Activated B cell treated with CpG ODN at 0.5 μM for 24 hours (primary cell): ENCODE measurements around the gene RMI2. TPM values are rescaled to one million over a fixed set of nuclear protein-coding genes. Genes with fewer than 3 reads are reported as not detected.

Source experiments
- ATAC-seq: fragments of 200-7000 bp; cut with Tn5 transposase; one replicate; pipeline ENCODE4 v1.10.0; 2021; ENCODE audit warnings: low read depth, mild to moderate bottlenecking, moderate library complexity
- CTCF ChIA-PET: fragments of 350-600 bp; sonication (Branson Sonifier 250); formaldehyde crosslinking; loops from one replicate; lab custom pipeline; 2021; ENCODE audit warnings: antibody characterized with exemption; lab: Charles Lee
- POLR2A ChIA-PET: fragments of 350-600 bp; sonication (Branson Sonifier 250); formaldehyde crosslinking; loops from one replicate; lab custom pipeline; 2021; ENCODE audit warnings: antibody characterized with exemption; lab: Charles Lee
- DNase-seq: peaks from one replicate; pipeline ENCODE4 v3.0.0; 2022
- H3K27ac Mint-ChIP-seq: one replicate; pipeline ENCODE4 v1.8.0; 2020; ENCODE audit warnings: mixed read lengths
- H3K27me3 Mint-ChIP-seq: one replicate; pipeline ENCODE4 v1.8.0; 2021; ENCODE audit warnings: mixed read lengths
- H3K36me3 Mint-ChIP-seq: one replicate; pipeline ENCODE4 v1.8.0; 2021; ENCODE audit warnings: low read depth, mixed read lengths
- H3K4me1 Mint-ChIP-seq: one replicate; pipeline ENCODE4 v1.8.0; 2021; ENCODE audit warnings: mixed read lengths
- H3K4me3 Mint-ChIP-seq: one replicate; pipeline ENCODE4 v1.8.0; 2020; ENCODE audit warnings: mild to moderate bottlenecking, mixed read lengths
- H3K9me3 Mint-ChIP-seq: one replicate; pipeline ENCODE4 v1.8.0; 2020; ENCODE audit warnings: mixed read lengths
- intact Hi-C: fragments of 100-400 bp; cut with micrococcal nuclease; formaldehyde crosslinking; loops from one replicate; pipeline ENCODE4 v1.15.1; 2024
- total RNA-seq: library from RNA; stranded (reverse); gene quantifications from 2 replicates; pipeline ENCODE4 v1.2.3, GENCODE V29; 2022
- TF ChIP-seq, protein P1 (sequence below): fragments of 200-600 bp; IDR thresholded peaks from one replicate; pipeline ENCODE4 v1.8.0; 2022; ENCODE audit warnings: antibody characterized with exemption, mild to moderate bottlenecking

RMI2 gene
- total RNA-seq, 1 donor from 2014 or later = 8.1 TPM

DNA sequence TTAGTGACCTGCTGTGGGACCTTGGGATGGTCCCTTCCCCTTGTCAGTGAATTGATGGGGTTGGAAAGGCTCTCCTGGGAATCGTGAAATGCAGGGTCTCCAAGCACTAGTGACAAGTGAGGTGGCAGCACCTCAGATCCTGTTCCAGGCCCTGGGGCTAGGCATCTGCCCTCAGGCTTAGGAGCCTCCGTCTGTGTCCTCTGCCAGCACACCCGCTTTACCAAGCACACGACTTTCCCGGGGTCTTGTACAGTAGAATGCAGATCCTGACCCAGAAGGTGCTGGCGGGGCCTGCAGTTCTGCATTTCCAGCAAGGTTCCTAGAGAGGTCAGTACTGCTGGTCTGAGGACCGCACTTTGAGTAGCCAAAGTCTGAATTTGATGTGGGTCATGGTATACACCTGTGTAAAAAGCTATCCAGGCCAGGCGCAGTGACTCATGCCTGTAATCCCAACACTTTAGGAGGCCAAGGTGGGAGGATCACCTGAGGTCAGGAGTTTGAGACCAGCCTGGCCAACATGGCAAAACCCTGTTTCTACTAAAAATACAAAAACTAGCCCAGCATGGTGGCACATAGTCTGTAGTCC is 30.9 kb upstream of the RMI2 start:
- Mint-ChIP-seq H3K36me3 (no peaks in the 10 kb centered on the region), H3K4me3 (no peak overlapping the region), H3K4me1 (peaks cover 63% of the 10 kb centered on the region), H3K27me3 (no peaks in the 10 kb centered on the region), H3K9me3 (no peaks in the 10 kb centered on the region), H3K27ac (no peak overlapping the region)
- CTCF ChIA-PET = no interaction called here
- intact Hi-C loops = no loop called here
- POLR2A ChIA-PET = interaction anchor here (6.8 kb wide), 1 partner anchor 12 kb away, joined by 138 read pairs; no protein-coding TSS in a partner anchor
- ATAC-seq = no peak
- TF ChIP-seq, protein P1, sequence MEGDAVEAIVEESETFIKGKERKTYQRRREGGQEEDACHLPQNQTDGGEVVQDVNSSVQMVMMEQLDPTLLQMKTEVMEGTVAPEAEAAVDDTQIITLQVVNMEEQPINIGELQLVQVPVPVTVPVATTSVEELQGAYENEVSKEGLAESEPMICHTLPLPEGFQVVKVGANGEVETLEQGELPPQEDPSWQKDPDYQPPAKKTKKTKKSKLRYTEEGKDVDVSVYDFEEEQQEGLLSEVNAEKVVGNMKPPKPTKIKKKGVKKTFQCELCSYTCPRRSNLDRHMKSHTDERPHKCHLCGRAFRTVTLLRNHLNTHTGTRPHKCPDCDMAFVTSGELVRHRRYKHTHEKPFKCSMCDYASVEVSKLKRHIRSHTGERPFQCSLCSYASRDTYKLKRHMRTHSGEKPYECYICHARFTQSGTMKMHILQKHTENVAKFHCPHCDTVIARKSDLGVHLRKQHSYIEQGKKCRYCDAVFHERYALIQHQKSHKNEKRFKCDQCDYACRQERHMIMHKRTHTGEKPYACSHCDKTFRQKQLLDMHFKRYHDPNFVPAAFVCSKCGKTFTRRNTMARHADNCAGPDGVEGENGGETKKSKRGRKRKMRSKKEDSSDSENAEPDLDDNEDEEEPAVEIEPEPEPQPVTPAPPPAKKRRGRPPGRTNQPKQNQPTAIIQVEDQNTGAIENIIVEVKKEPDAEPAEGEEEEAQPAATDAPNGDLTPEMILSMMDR = no peak
- DNase-seq = no peak

DNA sequence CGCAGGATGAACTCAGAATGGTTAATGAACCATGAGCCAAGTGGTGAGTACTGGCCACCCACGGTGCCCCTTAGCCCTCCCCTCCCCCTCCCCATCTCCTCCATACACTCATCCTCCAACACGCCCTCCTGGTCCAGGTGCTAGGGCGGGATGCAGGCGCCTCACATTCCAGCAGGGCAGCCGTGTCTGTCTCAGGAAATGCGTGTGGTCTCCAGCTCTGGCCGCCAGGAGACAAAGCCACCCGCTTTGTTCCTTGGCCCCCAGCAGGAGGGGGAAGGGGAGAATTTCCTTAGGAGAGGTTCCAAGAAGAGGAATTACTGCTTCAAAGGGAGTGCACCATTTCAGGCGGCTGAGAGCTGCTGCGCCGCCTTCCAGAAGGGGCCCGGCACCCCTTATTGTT is 29.7 kb upstream of the RMI2 start:
- ChIA-PET POLR2A (no interaction called here), CTCF (no interaction called here)
- no peaks in the 10 kb centered on the region for H3K9me3 Mint-ChIP-seq
- DNase-seq = no peak
- no peaks in the 10 kb centered on the region for H3K36me3 Mint-ChIP-seq
- H3K4me3 Mint-ChIP-seq = no peak overlapping the region
- ATAC-seq = no peak
- no peaks in the 10 kb centered on the region for H3K27me3 Mint-ChIP-seq
- TF ChIP-seq, protein P1 = no peak
- intact Hi-C loops = no loop called here
- H3K4me1 Mint-ChIP-seq = peaks cover 52% of the 10 kb centered on the region
- H3K27ac Mint-ChIP-seq = no peak overlapping the region

DNA sequence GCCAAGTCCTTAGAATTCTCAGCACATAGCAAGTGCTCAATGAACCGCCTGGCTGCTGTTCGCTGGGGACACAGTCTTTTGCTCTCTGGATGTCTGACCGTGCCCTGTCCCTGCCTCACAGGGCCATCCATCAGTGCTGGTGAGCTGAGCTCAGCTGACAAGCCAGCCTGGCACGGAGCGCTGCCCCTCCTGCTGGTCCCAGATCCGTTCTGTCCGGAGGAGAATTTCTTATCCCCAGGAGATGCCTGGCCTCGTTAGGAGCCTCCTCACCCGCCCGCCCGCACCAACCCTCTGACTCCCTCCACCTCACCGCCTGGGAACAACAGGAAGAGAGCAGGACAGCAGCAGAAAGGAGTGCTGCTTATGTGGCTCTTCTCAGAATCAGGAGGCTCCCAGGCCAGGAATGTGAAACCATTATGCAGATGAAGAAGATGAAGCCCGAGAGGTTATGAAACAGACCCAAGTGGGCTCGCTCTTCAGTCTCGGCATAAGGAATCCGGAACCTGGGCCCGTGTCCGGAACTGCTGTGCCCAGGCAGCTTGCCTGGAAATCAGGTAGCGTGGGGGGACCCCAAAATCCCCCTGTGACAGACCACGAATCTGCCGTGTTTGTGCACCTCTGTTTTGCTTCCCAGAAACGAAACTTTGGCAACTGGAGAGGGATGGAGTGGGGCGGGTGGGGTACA is 28.8 kb upstream of the RMI2 start:
- no peaks in the 10 kb centered on the region for H3K9me3 Mint-ChIP-seq
- H3K4me3 Mint-ChIP-seq = no peak overlapping the region
- H3K4me1 Mint-ChIP-seq = peaks cover 43% of the 10 kb centered on the region
- H3K27ac Mint-ChIP-seq = no peak overlapping the region
- TF ChIP-seq, protein P1 = no peak
- H3K27me3 Mint-ChIP-seq = no peaks in the 10 kb centered on the region
- DNase-seq (no peak), ATAC-seq (no peak)
- H3K36me3 Mint-ChIP-seq = no peaks in the 10 kb centered on the region
- ChIA-PET POLR2A (interaction anchor here (0.6 kb wide), 2 partner anchors 22 to 350 kb away, joined by 3 to 5 read pairs; no protein-coding TSS in a partner anchor), CTCF (no interaction called here)
- intact Hi-C loops = no loop called here

DNA sequence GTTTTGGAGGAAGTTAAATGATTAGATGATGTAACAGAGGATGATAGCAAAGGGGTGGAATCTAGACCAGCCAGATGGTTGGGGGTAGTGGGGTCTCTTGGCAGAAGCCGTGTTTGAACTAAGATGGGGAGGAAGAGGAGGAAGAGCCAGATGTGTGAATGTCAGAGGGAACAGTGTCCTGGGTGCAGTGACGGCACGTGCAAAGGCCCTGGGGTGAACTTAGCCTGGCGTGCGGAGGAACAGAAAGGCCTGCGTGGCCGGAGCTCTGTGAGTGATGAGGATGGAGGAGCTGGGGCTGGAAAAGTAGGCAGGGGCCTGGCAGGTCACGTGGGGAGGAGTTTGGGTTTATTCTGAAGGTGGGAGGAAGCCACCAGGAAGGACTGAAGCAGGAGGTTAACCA is 26.4 kb upstream of the RMI2 start:
- no peak for DNase-seq
- no peak for ATAC-seq
- no peak overlapping the region for H3K27ac Mint-ChIP-seq
- ChIA-PET CTCF (no interaction called here), POLR2A (interaction anchor here (0.7 to 1.5 kb wide), 3 partner anchors 16 to 63 kb away, joined by 3 to 4 read pairs (median 4); partner anchors contain the start of gene SOCS1)
- H3K4me3 Mint-ChIP-seq = no peak overlapping the region
- no peaks in the 10 kb centered on the region for H3K36me3 Mint-ChIP-seq
- TF ChIP-seq, protein P1 = no peak
- intact Hi-C loops = loop anchor here (1.0 kb wide), 1 partner anchor 8 kb away; no protein-coding TSS in a partner anchor
- no peaks in the 10 kb centered on the region for H3K27me3 Mint-ChIP-seq
- peaks cover 25% of the 10 kb centered on the region for H3K4me1 Mint-ChIP-seq
- H3K9me3 Mint-ChIP-seq = no peaks in the 10 kb centered on the region

DNA sequence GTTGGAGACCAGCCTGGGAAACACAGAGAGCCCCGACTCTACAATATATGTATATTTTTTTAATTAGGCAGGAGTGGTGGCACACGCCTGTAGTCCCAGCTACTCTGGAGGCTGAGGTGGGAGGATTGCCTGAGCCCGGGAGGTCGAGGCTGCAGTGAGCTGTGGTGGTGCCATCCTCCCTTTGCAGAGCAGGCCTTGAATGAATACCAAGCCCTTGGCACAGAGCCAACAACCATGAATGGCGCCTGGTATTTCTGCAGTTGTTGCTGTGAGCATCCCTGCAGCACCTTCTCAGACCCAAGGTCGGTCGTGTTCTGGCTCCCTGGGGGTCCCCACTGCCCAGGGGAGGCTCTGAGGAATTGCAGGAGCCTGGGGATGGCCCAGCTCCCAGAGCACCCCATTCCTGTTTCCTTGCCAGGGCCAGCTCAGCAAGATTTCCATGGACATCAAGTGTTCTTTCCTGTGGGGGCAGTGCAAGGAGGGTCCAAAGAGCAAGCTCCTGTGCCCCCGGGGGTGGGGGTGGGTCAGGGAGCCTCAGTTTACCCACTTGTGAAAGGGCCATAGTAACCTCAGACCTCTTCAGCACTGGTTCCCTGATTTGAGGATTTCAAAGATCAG is 25.6 kb upstream of the RMI2 start:
- no peaks in the 10 kb centered on the region for H3K9me3 Mint-ChIP-seq
- H3K4me3 Mint-ChIP-seq = no peak overlapping the region
- CTCF ChIA-PET = no interaction called here
- H3K4me1 Mint-ChIP-seq = peaks cover 20% of the 10 kb centered on the region
- intact Hi-C loops = no loop called here
- POLR2A ChIA-PET = interaction anchor here (0.8 to 2.5 kb wide), 3 partner anchors 9 to 65 kb away, joined by 4 to 11 read pairs (median 4); partner anchors contain the start of gene SOCS1
- no peaks in the 10 kb centered on the region for H3K27me3 Mint-ChIP-seq
- DNase-seq (no peak), ATAC-seq (no peak)
- H3K27ac Mint-ChIP-seq = no peak overlapping the region
- no peaks in the 10 kb centered on the region for H3K36me3 Mint-ChIP-seq
- TF ChIP-seq, protein P1 = no peak
